SH-SY5Y (cell line): Measurements from ENCODE around the gene SOS2.

Source experiments
- GATA2 ChIP-seq: IDR thresholded peaks from 2 replicates; pipeline ENCODE4 v1.6.1; 2011; ENCODE audit warnings: mild to moderate bottlenecking, low read depth, low read length
- GATA3 ChIP-seq: IDR thresholded peaks from 2 replicates; pipeline ENCODE4 v1.6.1; 2011; ENCODE audit warnings: low read depth, mild to moderate bottlenecking, low read length, moderate library complexity

GRCh38 chr14:50082784-50083466, 148.5 kb downstream of the SOS2 start:
- TF ChIP-seq GATA2 (no peak), GATA3 (no peak)
